ENCODE results near the gene NFKBIZ.

Gene NFKBIZ

DNA sequence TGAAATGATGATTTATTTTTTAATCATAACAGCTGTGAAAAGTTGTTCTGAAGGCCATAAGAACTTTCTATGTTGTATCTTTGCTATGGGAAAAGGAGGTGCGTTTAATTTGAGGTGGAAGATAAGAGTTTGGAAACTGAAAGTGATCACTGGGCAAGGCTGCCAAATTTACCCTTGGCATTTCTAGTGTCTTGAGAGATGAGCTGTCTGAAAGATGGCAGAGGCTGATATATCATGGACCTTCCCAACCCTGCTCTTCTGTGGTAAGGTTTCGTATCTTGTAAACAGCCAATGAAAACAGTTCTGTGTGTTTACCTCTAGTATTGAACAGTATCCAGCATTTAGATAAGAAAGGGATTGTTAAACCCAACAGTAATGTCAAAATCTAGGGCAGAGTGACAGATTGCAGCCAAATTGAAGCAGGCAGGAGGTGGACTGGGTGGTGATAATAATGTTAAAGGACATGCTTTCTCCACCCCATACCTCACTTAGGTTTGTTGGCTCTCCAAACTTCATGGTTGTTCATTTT lies 15.8 kb upstream of the NFKBIZ start:
- Histone ChIP-seq H3K36me3 (replicated peaks) (no peaks in the 10 kb centered on the region), H3K27me3 (replicated peaks) (no peaks in the 10 kb centered on the region), H3K27ac (no peak overlapping the region), H3K4me3 (ENCODE audit: low read depth, low read length) (no peak overlapping the region)
- no peak for TF ChIP-seq CTCF (IDR thresholded peaks at IDR 0.05; ENCODE audit: low read depth, low read length, missing control alignments)
- in situ Hi-C loops (cut with HindIII; ENCODE audit: low pct_ligation_motif_present, low sequenced_read_pairs) = no loop called here
- no peak for DNase-seq

GRCh38 chr3:101835676-101836075 lies 13.6 kb upstream of the NFKBIZ start:
- no peaks in the 10 kb centered on the region for H3K27me3 ChIP-seq (replicated peaks)
- TF ChIP-seq CTCF (IDR thresholded peaks at IDR 0.05; ENCODE audit: low read depth, low read length, missing control alignments) = no peak
- DNase-seq = no peak
- no peak overlapping the region for H3K27ac ChIP-seq
- in situ Hi-C loops (cut with HindIII; ENCODE audit: low pct_ligation_motif_present, low sequenced_read_pairs) = no loop called here
- H3K36me3 ChIP-seq (replicated peaks) = no peaks in the 10 kb centered on the region
- H3K4me3 ChIP-seq (ENCODE audit: low read depth, low read length) = no peak overlapping the region

GRCh38 chr3:101836160-101836559 lies 13.2 kb upstream of the NFKBIZ start:
- Histone ChIP-seq H3K27ac (no peak overlapping the region), H3K27me3 (replicated peaks) (no peaks in the 10 kb centered on the region), H3K4me3 (ENCODE audit: low read depth, low read length) (no peak overlapping the region), H3K36me3 (replicated peaks) (no peaks in the 10 kb centered on the region)
- in situ Hi-C loops (cut with HindIII; ENCODE audit: low pct_ligation_motif_present, low sequenced_read_pairs) = no loop called here
- DNase-seq = no peak
- no peak for TF ChIP-seq CTCF (IDR thresholded peaks at IDR 0.05; ENCODE audit: low read depth, low read length, missing control alignments)

- H3K4me3 ChIP-seq (ENCODE audit: low read depth, low read length) = no peak overlapping the region
- no peaks in the 10 kb centered on the region for H3K36me3 ChIP-seq (replicated peaks)
- no peak for DNase-seq
- in situ Hi-C loops (cut with HindIII; ENCODE audit: low pct_ligation_motif_present, low sequenced_read_pairs) = no loop called here
- no peak for TF ChIP-seq CTCF (IDR thresholded peaks at IDR 0.05; ENCODE audit: low read depth, low read length, missing control alignments)
- no peaks in the 10 kb centered on the region for H3K27me3 ChIP-seq (replicated peaks)
- H3K27ac ChIP-seq = no peak overlapping the region
Observed at GRCh38 chr3:101836652-101837598, 12.4 kb upstream of the NFKBIZ start.

GRCh38 chr3:101838691-101839090 lies 10.6 kb upstream of the NFKBIZ start:
- TF ChIP-seq CTCF (IDR thresholded peaks at IDR 0.05; ENCODE audit: low read depth, low read length, missing control alignments) = no peak
- Histone ChIP-seq H3K27ac (no peak overlapping the region), H3K27me3 (replicated peaks) (no peaks in the 10 kb centered on the region), H3K36me3 (replicated peaks) (no peaks in the 10 kb centered on the region), H3K4me3 (ENCODE audit: low read depth, low read length) (no peak overlapping the region)
- DNase-seq = no peak
- in situ Hi-C loops (cut with HindIII; ENCODE audit: low pct_ligation_motif_present, low sequenced_read_pairs) = no loop called here

All from brain microvascular endothelial cell (primary cell).